D341Med (cell line): Measurements from ENCODE around the gene KIF3A.

Experiments
- DNase-seq: peaks from one replicate; pipeline ENCODE4 v3.0.0; 2012; ENCODE audit warnings: low spot score

The KIF3A gene

GRCh38 chr5:132770476-132771159, 33.3 kb upstream of the KIF3A start:
- DNase-seq: no peak

- DNase-seq: no peak
Observed at GRCh38 chr5:132768485-132768868, 31.1 kb upstream of the KIF3A start.

GRCh38 chr5:132767150-132767549, 29.8 kb upstream of the KIF3A start:
- DNase-seq: no peak

- DNase-seq: no peak
Observed at GRCh38 chr5:132766806-132767055, 29.4 kb upstream of the KIF3A start.

GRCh38 chr5:132766020-132766805, 28.9 kb upstream of the KIF3A start:
- DNase-seq: no peak

GRCh38 chr5:132765311-132766019, 28.1 kb upstream of the KIF3A start:
- no peak for DNase-seq

GRCh38 chr5:132764671-132765238, 27.4 kb upstream of the KIF3A start:
- no peak for DNase-seq

GRCh38 chr5:132764051-132764450, 26.7 kb upstream of the KIF3A start:
- no peak for DNase-seq

- DNase-seq: peak; percentile 4
Observed at GRCh38 chr5:132763181-132764036, 26.1 kb upstream of the KIF3A start.

GRCh38 chr5:132762246-132763000, 25.1 kb upstream of the KIF3A start:
- DNase-seq: peak; percentile 7

- peak; percentile 12 for DNase-seq
Observed at GRCh38 chr5:132761321-132762240, 24.2 kb upstream of the KIF3A start.

GRCh38 chr5:132760601-132761317, 23.4 kb upstream of the KIF3A start:
- peak; percentile 8 for DNase-seq

- peak; percentile 7 for DNase-seq
Observed at GRCh38 chr5:132760049-132760420, 22.7 kb upstream of the KIF3A start.

GRCh38 chr5:132759114-132760048, 22.0 kb upstream of the KIF3A start:
- DNase-seq: peak; percentile 8

- DNase-seq: peak; percentile 1
Observed at GRCh38 chr5:132758451-132758850, 21.1 kb upstream of the KIF3A start.

GRCh38 chr5:132756542-132756941, 19.2 kb upstream of the KIF3A start:
- peak; percentile 3 for DNase-seq

- DNase-seq: peak; percentile 29
Observed at GRCh38 chr5:132754947-132755346, 17.6 kb upstream of the KIF3A start.

- DNase-seq: peak; percentile 2
Observed at GRCh38 chr5:132754111-132754510, 16.8 kb upstream of the KIF3A start.
